Ovary (tissue), 3 donors: ENCODE data around the gene ALX4.

ENCODE experiments used
- EP300 ChIP-seq: sonication (generic); formaldehyde crosslinking; IDR thresholded peaks from one replicate; pipeline ENCODE4 v1.6.1; 2017; ENCODE audit warnings: antibody characterized with exemption
- POLR2A ChIP-seq: fragments of 450-650 bp; IDR thresholded peaks from one replicate; pipeline ENCODE4 v1.6.1; 2017; ENCODE audit warnings: antibody characterized with exemption, mild to moderate bottlenecking, moderate library complexity
- TF ChIP-seq, protein P1 (sequence below), 3 donors: fragments of 450-650 bp in 2 of 3; fragments of 200-600 bp in 1 of 3; IDR thresholded peaks; one replicate each; pipeline versions ENCODE4 v1.5.1 to v1.8.0; 2016 to 2022; ENCODE audit warnings: antibody characterized with exemption in 3 of 3, mild to moderate bottlenecking in 1 of 3
- donor health status: DM: no; HTN: no; CAD: no.

DNA sequence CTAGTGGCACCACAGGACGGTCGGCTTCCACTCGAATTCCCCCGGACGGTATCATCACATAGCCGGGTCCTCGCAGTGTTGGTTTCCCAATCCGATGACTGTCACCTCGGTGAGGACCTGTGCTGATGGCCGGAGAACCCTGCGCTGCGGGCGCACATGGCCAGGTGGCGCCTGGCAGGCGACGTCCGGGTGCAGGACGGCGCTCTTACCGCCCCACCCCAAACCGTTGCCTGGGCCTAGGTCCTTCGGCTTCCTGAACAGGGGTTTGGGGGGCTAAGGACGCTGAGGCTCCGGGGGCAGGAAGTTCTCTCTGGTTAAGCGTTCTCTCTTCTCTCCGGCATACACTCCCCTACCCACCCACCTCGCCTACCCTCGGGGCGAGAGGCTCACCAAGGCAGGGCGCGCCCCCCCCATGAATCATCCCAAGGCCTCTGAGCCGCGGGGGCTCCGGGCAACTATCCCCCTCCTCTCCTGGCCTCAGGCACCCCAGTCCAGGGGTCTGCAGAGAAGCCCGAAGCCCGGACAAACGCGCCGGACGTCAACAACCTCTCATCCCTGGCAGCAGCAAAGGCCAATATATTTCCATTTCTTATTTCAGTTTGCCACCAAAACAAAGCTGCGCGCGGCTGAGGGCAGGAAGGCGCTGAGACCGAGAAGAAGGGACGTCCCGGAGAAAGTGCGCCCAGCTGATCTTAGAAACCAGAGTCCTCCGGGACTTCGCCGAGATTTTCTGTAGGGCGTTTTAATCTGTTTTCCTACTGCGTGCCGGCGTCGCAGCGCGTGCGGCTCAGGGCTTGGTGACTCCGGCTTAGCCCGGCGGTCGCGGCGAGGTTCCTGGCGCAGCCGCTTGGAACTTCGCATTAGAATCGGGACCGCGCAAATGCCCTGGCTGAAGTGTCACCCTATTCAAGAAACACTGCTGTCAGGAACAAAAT is 5.6 kb downstream of the ALX4 start:
- TF ChIP-seq, protein P1, sequence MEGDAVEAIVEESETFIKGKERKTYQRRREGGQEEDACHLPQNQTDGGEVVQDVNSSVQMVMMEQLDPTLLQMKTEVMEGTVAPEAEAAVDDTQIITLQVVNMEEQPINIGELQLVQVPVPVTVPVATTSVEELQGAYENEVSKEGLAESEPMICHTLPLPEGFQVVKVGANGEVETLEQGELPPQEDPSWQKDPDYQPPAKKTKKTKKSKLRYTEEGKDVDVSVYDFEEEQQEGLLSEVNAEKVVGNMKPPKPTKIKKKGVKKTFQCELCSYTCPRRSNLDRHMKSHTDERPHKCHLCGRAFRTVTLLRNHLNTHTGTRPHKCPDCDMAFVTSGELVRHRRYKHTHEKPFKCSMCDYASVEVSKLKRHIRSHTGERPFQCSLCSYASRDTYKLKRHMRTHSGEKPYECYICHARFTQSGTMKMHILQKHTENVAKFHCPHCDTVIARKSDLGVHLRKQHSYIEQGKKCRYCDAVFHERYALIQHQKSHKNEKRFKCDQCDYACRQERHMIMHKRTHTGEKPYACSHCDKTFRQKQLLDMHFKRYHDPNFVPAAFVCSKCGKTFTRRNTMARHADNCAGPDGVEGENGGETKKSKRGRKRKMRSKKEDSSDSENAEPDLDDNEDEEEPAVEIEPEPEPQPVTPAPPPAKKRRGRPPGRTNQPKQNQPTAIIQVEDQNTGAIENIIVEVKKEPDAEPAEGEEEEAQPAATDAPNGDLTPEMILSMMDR (IDR thresholded peaks at IDR 0.05), result no peak
- TF ChIP-seq EP300 (no peak), POLR2A (no peak)
